Sigmoid colon (tissue), 7 donors: ENCODE results near the gene OR52N2. TPM values are rescaled to one million over a fixed set of nuclear protein-coding genes. Genes with fewer than 3 reads are reported as not detected.

ENCODE experiments used
- DNase-seq: peaks from one replicate; pipeline ENCODE4 v3.0.0-alpha.2; 2019
- H3K27ac ChIP-seq, 4 donors: fragments of 200-600 bp; sonication (generic); one replicate each; pipeline ENCODE4 v1.5.1; 2016 to 2019; ENCODE audit warnings: mild to moderate bottlenecking in 1 of 4
- H3K27me3 ChIP-seq, 3 donors: fragments of 200-600 bp; sonication (generic); one replicate each; pipeline ENCODE4 v1.5.1; 2019; ENCODE audit warnings: mild to moderate bottlenecking in 1 of 3
- H3K36me3 ChIP-seq, 4 donors: fragments of 200-600 bp; sonication (generic); one replicate each; pipeline ENCODE4 v1.5.1; 2016 to 2019
- H3K4me1 ChIP-seq, 4 donors: fragments of 200-600 bp; sonication (generic); one replicate each; pipeline ENCODE4 v1.5.1; 2017 to 2019
- H3K4me3 ChIP-seq, 4 donors: fragments of 200-600 bp; sonication (generic); one replicate each; pipeline ENCODE4 v1.5.1; 2017 to 2019; ENCODE audit warnings: mild to moderate bottlenecking in 2 of 4, moderate library complexity in 1 of 4
- H3K9me3 ChIP-seq, 4 donors: fragments of 200-600 bp in 3 of 4; sonication (generic) in 3 of 4; one replicate each; pipeline versions ENCODE4 v1.5.1 to v1.6.1; 2013 to 2019
- EP300 ChIP-seq, 4 donors: sonication (generic); formaldehyde crosslinking; IDR thresholded peaks; one replicate each; pipeline ENCODE4 v1.6.1; 2017; ENCODE audit warnings: antibody characterized with exemption in 4 of 4
- POLR2A ChIP-seq, 2 donors: fragments of 450-650 bp; IDR thresholded peaks; one replicate each; pipeline ENCODE4 v1.6.1; 2016; ENCODE audit warnings: antibody characterized with exemption in 2 of 2, mild to moderate bottlenecking in 2 of 2, moderate library complexity in 2 of 2
- POLR2AphosphoS5 ChIP-seq, 4 donors: sonication (generic); formaldehyde crosslinking; IDR thresholded peaks; one replicate each; pipeline ENCODE4 v1.6.1; 2017; ENCODE audit warnings: antibody characterized with exemption in 4 of 4
- WGBS, 2 donors: extraction: QIAGEN DNeasy Blood & Tissue Kit; methylation state at CpG; one replicate each; pipeline ENCODE4 v1.1.7; 2013; 5-methylcytosine and 5-hydroxymethylcytosine counted together
- intact Hi-C: fragments of 100-400 bp; cut with DNase I; formaldehyde crosslinking; loops from one replicate; pipeline ENCODE4 v1.15.1; 2023
- polyA plus RNA-seq, 3 donors: library from polyadenylated mRNA; stranded (reverse); fragments of 200-250 nt; gene quantifications; one replicate each; pipeline ENCODE4 v1.2.3, GENCODE V29; 2013
- total RNA-seq, 4 donors: library from RNA; depleted of rRNA; stranded (reverse); fragments of >200 nt; gene quantifications; one replicate each; pipeline ENCODE4 v1.1.0, GENCODE V29; 2016
- TF ChIP-seq, protein P1 (sequence below), 4 experiments: fragments of 450-650 bp in 3 of 4; fragments of 200-600 bp in 1 of 4; IDR thresholded peaks; one replicate each; pipeline ENCODE4 v1.5.1; 2016 to 2019; ENCODE audit warnings: antibody characterized with exemption in 4 of 4, mild to moderate bottlenecking in 3 of 4, moderate library complexity in 2 of 4
- donor health status: healthy with polysubstance abuse.
- donor health status: Bipolar disorder and iron deficiency.
- donor health status: healthy.

Gene OR52N2
- total RNA-seq (not detected), polyA plus RNA-seq (under 1 TPM in 1 of 3 donors, not detected in 2; 0.10 TPM)

DNA sequence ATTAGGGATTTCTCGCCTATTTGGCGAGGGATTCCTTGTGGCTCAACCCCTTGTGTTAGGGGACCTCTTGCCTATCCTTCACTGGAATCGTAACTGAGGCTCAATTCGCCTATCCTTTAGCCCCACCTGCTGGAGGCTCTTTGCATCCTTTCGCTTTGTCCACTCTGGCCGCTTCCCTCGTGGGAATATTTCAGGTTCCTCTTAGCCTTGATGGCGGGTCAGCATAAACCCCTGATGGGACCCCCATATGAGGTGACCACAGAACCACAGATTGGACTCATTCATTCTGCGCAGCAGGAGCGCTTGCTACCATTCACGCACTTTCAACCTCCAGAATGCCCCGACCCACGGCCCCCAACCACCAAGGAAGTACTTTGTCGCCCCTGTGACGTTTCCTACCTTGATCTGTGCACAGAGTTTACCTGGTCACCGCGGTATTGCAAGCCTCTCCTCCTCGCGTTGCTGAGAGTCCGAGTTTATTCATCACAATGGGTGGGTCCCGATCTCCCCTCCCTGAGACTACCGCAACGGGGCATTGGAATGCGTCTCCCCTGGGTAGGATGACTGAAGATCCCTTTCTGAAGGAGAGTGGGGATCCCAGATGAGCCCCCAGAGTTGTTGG lies at the start of gene OR52N2:
TSS of gene OR52N2 (plus strand) at position 425 of the 622 bp plus-strand sequence. CDS start 11,412 bp downstream, outside the sequence.
- WGBS, 2 donors, result 6 to 9% methylated on average over 24 of the region's 24 CpGs
- no peak within 1 kb of the TSS for H3K27ac ChIP-seq
- intact Hi-C loops, result loop anchor here (2.0 to 5.0 kb wide), 3 partner anchors 126 to 686 kb away; no protein-coding TSS in a partner anchor
- H3K36me3 ChIP-seq, result no peaks in the 10 kb centered on the region
- peaks cover 0 to 4% (median 0%) of the 10 kb centered on the region in 3 donors for H3K27me3 ChIP-seq
- TF ChIP-seq EP300 (IDR thresholded peaks at IDR 0.05) (no peak), POLR2A (IDR thresholded peaks at IDR 0.05) (no peak), POLR2AphosphoS5 (IDR thresholded peaks at IDR 0.05) (no peak)
- TF ChIP-seq, protein P1, sequence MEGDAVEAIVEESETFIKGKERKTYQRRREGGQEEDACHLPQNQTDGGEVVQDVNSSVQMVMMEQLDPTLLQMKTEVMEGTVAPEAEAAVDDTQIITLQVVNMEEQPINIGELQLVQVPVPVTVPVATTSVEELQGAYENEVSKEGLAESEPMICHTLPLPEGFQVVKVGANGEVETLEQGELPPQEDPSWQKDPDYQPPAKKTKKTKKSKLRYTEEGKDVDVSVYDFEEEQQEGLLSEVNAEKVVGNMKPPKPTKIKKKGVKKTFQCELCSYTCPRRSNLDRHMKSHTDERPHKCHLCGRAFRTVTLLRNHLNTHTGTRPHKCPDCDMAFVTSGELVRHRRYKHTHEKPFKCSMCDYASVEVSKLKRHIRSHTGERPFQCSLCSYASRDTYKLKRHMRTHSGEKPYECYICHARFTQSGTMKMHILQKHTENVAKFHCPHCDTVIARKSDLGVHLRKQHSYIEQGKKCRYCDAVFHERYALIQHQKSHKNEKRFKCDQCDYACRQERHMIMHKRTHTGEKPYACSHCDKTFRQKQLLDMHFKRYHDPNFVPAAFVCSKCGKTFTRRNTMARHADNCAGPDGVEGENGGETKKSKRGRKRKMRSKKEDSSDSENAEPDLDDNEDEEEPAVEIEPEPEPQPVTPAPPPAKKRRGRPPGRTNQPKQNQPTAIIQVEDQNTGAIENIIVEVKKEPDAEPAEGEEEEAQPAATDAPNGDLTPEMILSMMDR (IDR thresholded peaks at IDR 0.05), result peak; percentile 61 to 79 (median 72)
- H3K4me3 ChIP-seq, result peak within 1 kb of the TSS in 3 of 4 donors; percentile 33 to 43 (median 41)
- DNase-seq, result peak; percentile 80
- peaks cover 0 to 13% (median 6%) of the 10 kb centered on the region in 4 donors for H3K4me1 ChIP-seq
- no peaks in the 10 kb centered on the region for H3K9me3 ChIP-seq

- Histone ChIP-seq H3K27ac (no peak overlapping the region), H3K4me1 (no peaks in the 10 kb centered on the region), H3K27me3 (no peaks in the 10 kb centered on the region), H3K4me3 (no peak overlapping the region), H3K36me3 (no peaks in the 10 kb centered on the region), H3K9me3 (no peaks in the 10 kb centered on the region)
- 28 to 52% methylated on average over 1 of the region's 1 CpG for WGBS, 2 donors
- intact Hi-C loops, result no loop called here
- no peak for TF ChIP-seq POLR2A (IDR thresholded peaks at IDR 0.05)
- TF ChIP-seq, protein P1 (IDR thresholded peaks at IDR 0.05), result no peak
- no peak for TF ChIP-seq POLR2AphosphoS5 (IDR thresholded peaks at IDR 0.05)
- no peak for TF ChIP-seq EP300 (IDR thresholded peaks at IDR 0.05)
- DNase-seq, result no peak
Observed at GRCh38 chr11:5767056-5767455, 41.7 kb upstream of the OR52N2 start.

GRCh38 chr11:5783255-5783654 lies 25.5 kb upstream of the OR52N2 start, which contains the start of gene OR52N5:
TSS of gene OR52N5 (minus strand) at chr11:5783355. CDS start at chr11:5778634, 4,721 bp downstream.
- H3K9me3 ChIP-seq, result no peaks in the 10 kb centered on the region
- H3K27ac ChIP-seq, result no peak within 1 kb of the TSS
- no peak for DNase-seq
- intact Hi-C loops, result no loop called here
- TF ChIP-seq EP300 (IDR thresholded peaks at IDR 0.05) (no peak), POLR2AphosphoS5 (IDR thresholded peaks at IDR 0.05) (no peak), POLR2A (IDR thresholded peaks at IDR 0.05) (no peak)
- TF ChIP-seq, protein P1 (IDR thresholded peaks at IDR 0.05), result no peak
- H3K36me3 ChIP-seq, result no peaks in the 10 kb centered on the region
- H3K27me3 ChIP-seq, result no peaks in the 10 kb centered on the region
- WGBS, 2 donors, result 39 to 63% methylated on average over 4 of the region's 4 CpGs
- H3K4me3 ChIP-seq, result no peak within 1 kb of the TSS
- no peaks in the 10 kb centered on the region for H3K4me1 ChIP-seq

DNA sequence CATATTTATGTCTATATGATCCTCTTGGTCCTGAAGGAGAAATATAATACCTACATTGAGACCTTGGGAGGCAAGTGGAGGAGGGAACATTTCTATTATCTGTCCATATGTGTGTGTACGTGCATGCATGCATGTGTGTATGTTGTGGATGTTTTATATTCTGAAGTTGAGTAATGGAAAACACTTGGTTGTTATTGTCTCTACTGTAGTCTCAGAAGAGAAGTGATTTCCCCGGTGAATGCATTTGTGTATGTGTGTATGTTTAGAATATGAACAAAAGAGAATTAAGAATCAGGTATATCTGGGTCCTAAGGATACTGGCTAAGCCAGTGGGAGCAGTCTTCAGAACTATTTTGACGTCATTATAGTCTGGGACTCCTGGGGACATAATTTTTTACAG lies 17.6 kb upstream of the OR52N2 start, which contains the start of gene OR52N1:
TSS of gene OR52N1 (minus strand) at position 101 of the 400 bp plus-strand sequence. CDS start 2,449 bp downstream, outside the sequence.
- H3K4me1 ChIP-seq, result no peaks in the 10 kb centered on the region
- WGBS, 2 donors, result 70 to 82% methylated on average over 3 of the region's 3 CpGs
- DNase-seq, result no peak
- H3K27ac ChIP-seq, result no peak within 1 kb of the TSS
- no peaks in the 10 kb centered on the region for H3K27me3 ChIP-seq
- no peak within 1 kb of the TSS for H3K4me3 ChIP-seq
- no peak for TF ChIP-seq POLR2A (IDR thresholded peaks at IDR 0.05)
- TF ChIP-seq, protein P1 (IDR thresholded peaks at IDR 0.05), result no peak
- no peak for TF ChIP-seq EP300 (IDR thresholded peaks at IDR 0.05)
- no peak for TF ChIP-seq POLR2AphosphoS5 (IDR thresholded peaks at IDR 0.05)
- peaks cover 0 to 2% (median 0%) of the 10 kb centered on the region in 4 donors for H3K9me3 ChIP-seq
- intact Hi-C loops, result no loop called here
- no peaks in the 10 kb centered on the region for H3K36me3 ChIP-seq
